GM13976 (cell line): ENCODE measurements around the gene ITPR3.

Source experiments
- DNase-seq: peaks from one replicate; pipeline ENCODE4 v3.0.0; 2012; ENCODE audit warnings: low spot score
- in situ Hi-C: fragments of 300-500 bp; cut with MboI; formaldehyde crosslinking; loops from one replicate; pipeline ENCODE4 v1.12.0; 2022; ENCODE audit warnings: low sequenced_read_pairs, mixed read lengths, inconsistent platforms; ENCODE audit not compliant: unreplicated experiment
- TF ChIP-seq, protein P1 (sequence below): IDR thresholded peaks from 2 replicates; pipeline ENCODE4 v1.5.1; 2012; ENCODE audit warnings: borderline replicate concordance, mild to moderate bottlenecking; ENCODE audit not compliant: insufficient read depth; ENCODE audit errors: extremely low read depth, missing control alignments, control extremely low read depth

ITPR3 gene

GRCh38 chr6:33607126-33607783 lies 13.9 kb upstream of the ITPR3 start:
- DNase-seq: no peak
- in situ Hi-C loops: no loop called here
- TF ChIP-seq, protein P1, sequence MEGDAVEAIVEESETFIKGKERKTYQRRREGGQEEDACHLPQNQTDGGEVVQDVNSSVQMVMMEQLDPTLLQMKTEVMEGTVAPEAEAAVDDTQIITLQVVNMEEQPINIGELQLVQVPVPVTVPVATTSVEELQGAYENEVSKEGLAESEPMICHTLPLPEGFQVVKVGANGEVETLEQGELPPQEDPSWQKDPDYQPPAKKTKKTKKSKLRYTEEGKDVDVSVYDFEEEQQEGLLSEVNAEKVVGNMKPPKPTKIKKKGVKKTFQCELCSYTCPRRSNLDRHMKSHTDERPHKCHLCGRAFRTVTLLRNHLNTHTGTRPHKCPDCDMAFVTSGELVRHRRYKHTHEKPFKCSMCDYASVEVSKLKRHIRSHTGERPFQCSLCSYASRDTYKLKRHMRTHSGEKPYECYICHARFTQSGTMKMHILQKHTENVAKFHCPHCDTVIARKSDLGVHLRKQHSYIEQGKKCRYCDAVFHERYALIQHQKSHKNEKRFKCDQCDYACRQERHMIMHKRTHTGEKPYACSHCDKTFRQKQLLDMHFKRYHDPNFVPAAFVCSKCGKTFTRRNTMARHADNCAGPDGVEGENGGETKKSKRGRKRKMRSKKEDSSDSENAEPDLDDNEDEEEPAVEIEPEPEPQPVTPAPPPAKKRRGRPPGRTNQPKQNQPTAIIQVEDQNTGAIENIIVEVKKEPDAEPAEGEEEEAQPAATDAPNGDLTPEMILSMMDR: no peak

DNA sequence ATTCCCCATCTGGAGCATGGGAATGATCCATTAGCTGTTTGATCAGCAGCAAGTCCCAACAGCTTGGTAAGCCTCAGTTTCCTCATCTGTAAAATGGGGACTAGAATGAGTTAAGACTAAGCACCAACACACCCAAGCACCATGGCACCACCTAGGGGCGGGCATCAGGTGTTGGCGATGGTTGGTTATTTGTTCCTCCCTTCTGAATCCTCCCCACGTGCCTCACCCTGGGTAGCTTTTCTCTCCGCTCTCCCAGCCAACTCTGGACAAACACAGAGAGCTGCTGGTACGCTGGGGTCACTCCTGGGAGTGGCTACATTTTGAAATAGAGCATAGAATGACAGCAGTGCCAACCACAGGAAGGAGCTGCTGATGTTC lies 13.3 kb upstream of the ITPR3 start:
- in situ Hi-C loops: no loop called here
- DNase-seq: peak; percentile 72
- TF ChIP-seq, protein P1: peak; percentile 37

DNA sequence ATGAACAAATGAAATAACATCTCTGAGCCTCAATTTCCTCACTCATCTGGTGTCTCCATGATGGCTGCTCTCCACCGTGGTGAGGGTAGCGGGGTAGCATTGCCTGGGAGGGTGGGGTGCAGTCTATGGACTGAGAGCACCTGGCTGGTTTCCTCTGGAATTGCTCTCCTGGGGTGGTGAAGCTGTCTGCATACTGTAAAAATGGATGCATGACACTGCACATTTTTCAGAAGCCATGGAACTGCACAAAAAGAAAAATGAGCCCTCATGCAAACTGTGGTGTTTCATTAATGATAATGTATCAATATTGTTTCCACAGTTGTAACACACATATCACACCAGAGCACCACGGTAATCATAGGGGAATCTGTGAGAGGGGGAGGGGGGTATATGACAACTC lies 12.1 kb upstream of the ITPR3 start:
- in situ Hi-C loops: no loop called here
- TF ChIP-seq, protein P1: no peak
- no peak for DNase-seq

DNA sequence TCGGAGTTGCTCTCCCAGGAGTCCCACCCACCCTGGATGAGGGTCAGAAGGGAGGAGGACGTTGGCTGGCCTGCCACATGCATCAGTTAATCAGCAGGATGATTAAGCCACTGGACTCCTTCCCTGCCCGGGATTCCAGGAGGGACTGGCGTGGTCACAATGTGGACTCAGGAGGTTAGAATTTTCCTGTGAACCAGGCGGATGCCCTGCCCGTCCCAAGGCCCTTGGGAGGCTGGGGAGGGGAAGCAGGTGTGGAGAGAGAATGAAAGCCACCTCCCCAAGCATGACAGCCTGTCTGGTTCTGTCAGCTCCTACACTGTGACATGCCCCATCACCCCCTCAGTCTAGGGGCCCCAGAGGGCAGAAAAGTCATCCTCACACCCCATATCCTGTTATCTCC lies 11.6 kb upstream of the ITPR3 start:
- TF ChIP-seq, protein P1: no peak
- in situ Hi-C loops: no loop called here
- no peak for DNase-seq

DNA sequence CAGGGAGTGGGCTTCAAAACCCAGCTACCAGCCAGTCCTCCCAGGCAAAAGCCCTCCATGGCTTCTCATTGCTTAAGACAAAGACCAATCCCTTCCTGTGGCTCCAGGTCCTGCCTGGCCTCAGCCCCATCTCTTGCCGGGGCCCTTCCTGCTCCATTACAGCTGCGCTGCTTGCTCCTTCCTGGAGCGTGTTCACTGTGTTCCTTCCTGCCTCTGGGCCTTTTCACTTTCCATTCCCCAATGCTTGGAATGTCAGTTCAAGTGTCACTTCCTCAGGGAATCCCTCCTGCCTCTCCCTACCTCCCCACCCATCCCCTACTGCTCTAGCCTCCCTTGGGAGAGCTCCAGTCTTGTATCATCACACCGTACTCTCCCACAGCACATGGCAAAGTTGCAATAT lies 11.1 kb upstream of the ITPR3 start:
- TF ChIP-seq, protein P1: no peak
- no peak for DNase-seq
- in situ Hi-C loops: no loop called here

DNA sequence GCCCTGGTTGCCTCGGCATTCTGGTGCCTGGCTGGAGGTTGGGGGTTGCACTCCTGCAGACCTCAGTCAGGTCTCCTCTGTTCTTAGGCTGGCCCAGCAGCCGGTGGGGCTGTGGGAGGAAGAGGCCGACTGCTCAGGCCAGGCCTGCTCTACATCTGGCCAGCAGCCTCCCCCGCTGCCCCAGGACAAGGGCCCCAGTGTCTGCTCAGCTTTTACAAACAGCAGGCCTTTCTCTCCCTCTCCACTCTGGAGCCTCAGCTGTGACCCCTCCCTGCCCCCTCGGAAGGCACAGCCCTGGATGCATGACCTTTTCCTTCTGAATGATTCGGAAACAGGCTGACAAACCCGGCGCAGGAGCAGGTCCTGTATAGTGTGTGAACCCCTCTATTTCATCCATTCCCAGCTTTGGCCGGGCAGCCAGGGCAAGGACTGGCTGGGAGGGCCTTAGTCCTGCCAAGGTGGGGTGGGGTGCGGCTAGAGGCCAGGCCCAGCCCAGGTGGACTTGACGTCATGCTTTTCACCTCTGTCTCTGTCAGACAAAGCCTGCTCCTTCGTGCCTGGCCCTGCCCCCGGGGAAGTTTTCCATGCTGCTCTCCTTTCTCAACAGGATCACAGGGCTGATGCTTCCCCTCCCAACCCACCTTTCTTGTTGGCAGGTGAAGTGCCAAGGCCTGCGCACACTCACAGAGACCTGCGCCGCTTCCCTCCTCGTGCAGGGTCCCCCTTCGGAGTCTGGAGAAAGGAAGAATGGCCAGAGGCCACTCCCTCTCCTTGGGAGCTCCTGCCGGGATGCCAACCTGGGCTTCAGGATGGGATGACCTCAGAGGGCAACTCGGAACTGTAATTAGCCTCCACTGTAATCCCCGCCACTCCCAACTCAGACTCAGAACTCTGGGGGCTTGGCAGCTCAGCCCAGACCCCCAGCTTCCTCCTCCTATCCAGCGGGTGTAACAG lies 10.1 kb upstream of the ITPR3 start:
- TF ChIP-seq, protein P1: no peak
- no peak for DNase-seq
- in situ Hi-C loops: no loop called here
